Measurements from ENCODE around the gene PNMA1.

Gene PNMA1

DNA sequence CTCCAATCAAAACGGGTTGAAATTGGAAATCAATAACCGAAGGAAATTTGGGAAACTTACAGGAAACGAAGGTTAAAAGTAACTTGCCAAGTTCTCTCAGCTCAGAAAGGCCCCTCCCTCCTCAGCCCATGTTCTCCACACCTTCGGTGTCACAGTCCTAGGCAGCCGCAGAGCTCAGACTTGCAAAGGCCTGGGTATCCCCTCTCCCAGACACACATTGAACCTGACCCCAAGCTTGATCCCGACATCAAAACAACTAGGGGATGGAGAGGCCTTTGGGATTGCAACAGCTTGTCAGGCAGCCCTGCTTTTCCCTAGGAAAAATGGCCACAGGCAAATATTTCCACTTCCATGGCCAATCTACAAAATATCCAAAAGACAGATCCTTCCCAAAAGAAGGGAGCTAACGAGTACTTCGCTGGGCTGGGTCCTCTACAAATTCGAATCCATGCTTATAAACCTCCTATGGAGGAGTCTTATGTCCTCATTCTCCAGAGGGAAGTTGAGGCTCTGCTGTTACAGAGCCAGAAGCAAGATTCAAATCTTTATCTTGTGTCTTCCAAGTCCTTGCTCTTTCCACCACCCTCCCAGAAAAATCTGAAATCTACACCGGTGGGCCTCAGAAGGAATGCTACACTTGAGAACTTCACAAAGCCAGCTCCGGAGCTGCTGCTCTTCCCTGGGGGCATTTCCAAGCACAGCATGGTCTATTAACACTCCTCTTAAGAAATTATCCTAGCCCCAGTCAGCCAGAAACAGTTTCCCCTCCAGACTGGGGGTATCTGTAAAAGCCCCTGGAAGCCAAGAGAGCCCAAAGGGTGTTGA lies 35.7 kb upstream of the PNMA1 start:
- DNase-seq: no peak

DNA sequence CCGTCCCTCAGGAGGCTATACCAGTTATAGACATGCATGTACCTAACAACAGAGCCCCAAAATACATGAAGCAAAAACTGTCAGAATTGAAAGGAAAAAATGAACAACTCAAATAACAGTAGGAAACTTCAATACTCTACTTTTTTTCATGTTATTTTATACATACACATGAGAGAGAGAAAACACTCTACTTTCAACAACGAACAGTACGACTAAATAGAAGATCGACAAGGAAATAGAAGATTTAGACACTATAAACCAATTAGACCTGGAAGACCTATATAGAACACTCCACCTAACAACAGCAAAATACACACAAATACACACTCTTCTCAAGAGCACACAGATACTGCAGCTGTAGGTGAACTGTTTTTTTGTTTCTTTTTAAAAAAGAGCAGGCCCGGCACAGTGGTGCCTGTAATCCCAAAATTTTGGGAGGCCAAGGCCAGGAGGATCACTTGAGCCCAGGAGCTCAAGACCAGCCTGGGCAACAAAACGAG lies 34.7 kb upstream of the PNMA1 start:
- DNase-seq: no peak

DNA sequence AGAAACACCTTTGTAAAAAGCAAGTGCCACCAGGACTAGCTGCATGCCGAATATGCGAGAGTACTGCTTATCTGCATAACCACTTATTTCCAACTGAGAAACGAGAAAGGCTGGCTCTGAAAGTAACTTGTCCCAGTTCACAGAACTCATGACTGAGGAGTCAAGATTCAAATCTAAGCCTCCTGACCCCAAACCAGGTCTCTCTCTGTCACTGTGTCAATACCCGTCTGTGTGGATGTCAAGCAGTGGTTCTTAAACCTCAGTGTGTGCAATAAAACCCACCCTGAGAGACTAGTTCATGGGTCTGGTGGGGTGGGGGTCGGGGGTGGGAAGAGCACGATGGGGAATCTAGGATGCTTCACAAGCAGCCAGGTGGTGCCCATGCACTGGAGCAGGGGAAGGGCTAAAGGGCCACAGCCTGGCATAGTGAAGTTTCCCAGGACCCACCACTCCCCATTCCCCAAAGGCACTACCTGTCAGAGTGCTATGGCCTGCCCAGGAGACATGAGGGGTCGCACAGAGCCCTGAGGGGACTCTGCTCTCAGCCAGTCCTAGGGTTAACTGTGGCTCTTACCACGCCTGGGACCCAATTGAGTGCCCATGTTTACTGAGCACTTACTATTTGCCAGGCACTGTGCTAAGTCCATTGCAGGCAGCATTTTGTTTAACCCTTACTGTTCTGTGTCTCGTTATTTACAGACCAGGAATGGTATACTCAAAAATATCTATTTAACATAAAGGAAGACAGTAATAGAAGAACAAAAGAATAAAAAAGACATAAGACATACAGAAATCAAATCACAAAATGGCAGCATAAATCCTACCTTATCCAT lies 33.4 kb upstream of the PNMA1 start:
- DNase-seq: no peak

DNA sequence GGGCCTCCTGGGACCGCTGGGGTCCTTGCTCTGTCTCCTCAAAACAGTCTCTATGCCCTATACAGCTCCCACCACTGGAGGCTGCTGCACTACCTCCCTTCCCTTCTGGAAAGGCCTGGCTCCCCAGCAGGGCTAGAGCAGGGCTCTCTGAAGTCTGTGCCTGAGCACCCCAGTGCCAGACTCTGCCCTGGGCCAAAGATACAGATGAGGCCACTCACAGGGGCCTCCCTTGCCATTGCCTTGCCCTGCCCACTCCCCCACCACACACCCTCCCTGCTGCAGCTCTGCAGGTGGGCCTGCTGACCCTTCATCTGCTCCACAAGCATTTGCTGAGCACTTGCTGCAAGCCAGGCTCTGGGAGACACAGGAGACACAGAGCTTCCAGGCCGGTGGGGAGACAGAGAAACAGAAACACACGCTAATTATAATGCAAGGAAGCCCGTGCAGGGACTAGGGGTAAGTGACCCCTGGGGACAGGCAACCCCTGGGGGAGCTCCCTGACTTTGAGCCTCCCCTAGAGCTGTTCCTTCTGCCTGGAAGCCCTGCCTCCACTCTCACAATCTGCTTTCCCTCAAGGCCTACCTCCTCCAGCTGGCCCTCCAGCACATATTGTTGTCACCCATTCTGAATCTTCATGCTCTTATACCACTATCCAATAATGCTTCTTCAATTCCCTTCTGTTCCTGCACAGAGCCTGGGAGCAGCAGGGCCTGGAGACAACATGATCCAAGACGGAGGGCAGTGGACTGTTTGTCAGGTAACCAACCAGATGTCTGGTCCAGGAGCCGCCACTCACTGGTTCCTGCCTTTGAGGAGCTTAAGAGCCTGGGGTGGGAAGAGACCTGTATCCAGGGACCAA lies 32.6 kb upstream of the PNMA1 start:
- DNase-seq: no peak

DNA sequence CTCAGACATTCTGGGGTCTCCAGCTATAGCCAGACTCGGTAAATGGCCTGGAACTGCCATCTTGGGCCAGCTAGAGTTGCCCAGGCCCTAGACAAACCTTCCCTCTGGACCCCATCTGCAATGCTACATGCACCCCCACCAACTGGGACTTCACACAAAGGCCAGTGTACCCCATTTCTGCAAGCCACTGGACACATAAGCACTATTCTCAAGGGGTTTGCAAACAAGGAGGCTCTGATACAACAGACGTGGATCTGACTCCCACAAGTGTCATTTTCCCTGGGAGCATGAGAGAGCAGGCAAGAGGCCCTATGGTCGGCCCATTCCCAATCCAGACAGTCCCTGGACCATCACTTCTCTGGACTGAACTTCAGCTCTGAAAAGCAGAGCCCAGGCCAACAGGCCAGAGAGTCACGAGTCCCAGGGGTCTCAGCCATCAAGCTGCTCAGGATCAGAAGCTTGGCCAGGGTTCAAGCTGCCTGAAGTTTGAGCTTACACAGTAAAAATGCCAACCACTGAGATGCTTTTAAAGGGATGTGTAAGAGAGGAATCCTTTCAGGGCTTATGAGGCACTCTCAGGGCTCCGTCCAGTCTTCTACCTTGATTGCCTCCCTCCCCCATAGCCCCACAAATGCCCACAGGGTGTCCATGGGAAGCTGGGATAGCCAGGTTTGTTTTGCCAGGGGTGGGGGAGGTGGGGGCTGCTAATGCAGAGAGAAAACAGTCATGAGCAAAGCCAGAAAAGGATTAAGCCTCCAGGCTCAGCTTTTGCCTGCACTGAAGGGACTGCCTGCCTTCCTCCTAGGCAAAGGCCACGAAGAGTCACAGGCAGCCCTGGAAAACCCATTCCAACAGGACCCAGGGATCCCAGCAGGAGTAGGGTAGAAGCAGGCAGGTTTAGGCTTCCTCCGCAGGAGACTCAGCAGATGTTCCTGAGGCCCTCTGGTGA lies 31.7 kb upstream of the PNMA1 start:
- DNase-seq: no peak

DNA sequence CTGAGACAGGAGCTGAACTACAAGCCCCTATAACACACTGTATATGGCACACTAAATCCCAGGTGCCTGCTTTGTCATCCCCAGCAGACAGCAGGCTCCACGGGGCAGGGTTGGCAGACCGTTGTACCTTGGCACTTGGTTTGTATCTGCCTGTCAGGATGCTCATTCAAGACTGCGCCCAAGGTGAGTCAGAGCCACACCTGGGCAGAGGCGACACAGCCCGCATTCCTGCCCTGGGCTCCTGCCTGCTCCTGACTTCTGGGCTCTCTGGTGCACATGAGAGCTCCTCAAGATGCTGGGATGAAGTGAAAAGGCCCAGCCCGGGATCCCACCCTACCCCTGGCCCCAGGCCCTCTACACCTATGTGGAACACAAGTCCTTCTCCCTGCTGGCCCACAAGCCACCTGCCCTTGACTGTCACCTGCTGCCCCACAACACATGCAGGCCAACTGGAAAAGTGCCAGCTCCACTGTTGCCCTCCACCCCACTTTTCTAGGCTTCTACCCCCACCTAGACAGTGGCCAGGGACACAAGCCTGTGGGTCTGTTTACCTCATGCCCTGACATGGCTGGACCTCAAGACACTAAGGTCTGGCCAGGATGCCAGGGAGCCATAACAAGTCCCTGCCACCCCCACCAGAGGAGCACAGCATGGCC lies 30.8 kb upstream of the PNMA1 start:
- DNase-seq: no peak

DNA sequence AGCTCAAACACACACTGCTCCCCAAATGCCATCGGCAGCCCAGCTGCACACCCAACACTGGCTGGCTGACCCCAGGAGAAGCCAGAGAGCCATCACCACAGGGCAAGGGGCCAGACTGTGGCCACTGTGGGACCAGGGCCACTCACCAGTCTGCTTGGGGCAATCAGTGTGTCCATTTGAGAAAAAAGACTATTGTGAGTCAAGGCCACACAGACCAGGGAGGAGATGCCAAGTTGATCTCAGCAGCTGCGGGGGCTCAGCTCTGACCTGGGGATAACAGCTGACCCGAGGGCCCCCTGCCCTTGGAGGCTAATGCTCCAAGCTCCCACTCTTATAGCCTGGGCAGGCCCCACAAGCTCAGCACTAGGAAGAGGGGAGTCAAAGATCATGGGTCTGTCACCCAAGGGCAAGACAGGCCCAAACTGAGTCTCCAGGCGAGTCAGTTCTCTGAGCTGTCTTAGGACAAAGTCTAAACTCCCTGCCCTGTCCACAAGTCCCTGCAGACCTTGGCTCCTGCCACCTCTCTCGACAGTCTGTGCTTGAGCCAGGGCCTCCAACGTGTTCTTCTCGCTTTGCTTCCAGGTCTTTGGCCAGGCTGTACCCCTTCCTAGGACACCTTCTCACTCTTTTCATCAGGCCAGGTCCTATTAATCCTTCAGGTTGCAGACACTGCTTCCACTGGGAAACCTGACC lies 30.1 kb upstream of the PNMA1 start:
- no peak for DNase-seq

DNA sequence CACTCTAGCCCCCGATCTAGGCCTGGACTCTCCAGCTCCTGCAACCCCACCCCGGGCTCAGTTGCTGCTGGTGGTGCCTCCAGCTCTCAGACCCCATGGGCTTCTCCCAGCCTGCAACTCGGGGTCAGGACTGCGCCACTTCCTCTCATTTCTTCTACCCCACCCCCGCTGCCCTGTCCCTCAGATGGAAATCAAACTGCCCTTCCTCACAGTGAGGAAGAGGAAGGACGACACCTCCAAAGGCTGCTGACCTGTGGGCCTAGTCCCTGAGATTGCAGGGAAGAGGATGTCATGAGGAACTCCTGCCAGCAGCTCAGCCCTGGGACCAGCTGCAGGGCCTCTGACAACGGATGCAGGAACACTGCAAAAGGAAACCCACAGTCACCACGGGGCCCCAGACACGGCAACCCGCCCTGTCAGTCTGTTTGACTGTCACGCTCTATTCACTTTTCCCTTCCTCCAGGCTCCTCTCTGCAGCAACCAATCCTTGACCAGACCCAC lies 29.3 kb upstream of the PNMA1 start:
- no peak for DNase-seq

DNA sequence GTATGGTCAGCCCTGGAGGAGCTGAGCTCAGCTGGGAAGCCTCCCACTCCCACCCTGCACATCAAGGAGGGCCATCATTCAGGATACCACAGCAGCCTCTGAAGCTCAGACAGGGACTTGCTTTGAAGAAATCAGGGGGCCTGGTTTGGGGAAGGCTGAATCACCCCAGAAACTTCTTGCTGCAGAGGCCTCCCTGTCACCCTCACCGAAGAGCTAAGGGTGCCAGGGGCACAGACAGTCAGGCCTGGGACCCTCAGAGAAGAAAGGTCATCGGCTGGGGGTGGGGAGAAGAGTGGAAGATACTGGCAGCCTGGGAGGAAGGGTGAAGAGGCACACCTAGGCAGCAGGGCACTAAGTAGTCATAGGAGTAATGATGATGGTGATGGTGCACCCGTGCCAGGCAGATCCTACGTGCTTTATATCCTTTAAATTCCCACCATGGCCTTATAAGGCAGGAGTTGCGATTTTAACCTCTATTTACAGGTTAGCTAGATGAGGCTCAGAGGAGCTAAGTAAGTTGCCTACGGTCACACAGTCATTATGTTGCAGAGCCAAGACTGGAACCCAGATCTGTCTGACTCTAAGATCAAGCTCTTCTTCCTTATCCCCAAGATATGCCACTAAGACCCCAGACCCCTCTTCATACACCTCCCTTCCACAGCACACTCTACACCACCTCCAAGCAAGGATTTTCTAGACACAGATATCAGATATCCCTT lies 28.5 kb upstream of the PNMA1 start:
- no peak for DNase-seq

DNA sequence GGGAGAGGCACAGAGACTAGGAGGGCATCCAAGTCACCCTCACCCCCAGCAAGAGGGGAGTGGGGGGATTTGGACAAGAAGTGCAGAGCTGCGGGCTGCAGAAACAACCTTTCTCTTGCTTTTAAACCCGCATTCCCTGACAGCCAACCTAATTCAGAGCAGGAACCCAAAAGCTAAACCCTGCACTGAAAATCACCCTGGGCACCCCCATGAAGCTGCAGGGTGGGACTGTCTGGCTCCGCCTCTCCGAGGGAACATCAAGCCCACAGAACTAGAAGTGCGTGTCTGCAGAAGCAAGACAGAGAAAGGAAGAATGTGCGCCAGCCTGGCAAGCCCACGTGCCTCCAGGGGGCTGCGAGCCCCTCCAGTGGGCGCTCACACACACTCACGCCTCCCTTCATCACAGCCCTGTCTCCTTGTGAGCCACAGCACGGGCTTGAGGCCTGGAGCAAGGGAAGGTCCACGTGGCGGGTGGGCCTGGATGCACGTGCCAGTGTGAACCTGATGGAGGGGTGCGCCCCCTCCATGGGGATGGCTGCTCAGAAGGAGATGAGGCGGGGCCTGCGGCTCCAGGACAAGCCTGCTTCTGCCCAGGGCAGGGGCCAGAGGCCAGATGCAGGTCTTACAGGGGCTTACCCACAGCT lies 27.8 kb upstream of the PNMA1 start:
- DNase-seq: no peak

DNA sequence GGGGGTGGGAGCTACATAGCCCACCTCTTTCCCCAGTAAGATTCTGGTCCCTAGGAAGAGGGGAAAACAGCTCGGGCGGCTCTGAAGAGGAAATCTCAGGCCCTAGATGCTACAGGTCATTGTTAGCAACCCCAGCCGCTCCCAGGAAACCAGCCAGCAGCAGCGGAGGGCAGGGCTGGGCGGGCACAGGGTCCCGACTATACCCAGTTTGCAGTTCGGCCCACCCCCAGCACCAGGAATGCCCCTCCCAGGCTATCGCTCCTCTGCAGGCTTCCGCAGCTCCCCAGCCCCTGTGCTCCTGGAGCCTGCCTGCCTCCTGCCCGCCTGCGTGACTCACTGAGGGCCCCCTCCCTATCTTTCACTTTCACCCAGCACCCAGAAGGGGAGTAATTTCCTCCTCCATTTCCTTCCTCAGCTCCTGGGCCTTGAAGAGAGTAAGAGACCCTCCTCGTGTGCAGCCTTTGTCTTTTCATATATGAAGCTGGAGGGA lies 27.2 kb upstream of the PNMA1 start:
- peak; percentile 54 for DNase-seq

DNA sequence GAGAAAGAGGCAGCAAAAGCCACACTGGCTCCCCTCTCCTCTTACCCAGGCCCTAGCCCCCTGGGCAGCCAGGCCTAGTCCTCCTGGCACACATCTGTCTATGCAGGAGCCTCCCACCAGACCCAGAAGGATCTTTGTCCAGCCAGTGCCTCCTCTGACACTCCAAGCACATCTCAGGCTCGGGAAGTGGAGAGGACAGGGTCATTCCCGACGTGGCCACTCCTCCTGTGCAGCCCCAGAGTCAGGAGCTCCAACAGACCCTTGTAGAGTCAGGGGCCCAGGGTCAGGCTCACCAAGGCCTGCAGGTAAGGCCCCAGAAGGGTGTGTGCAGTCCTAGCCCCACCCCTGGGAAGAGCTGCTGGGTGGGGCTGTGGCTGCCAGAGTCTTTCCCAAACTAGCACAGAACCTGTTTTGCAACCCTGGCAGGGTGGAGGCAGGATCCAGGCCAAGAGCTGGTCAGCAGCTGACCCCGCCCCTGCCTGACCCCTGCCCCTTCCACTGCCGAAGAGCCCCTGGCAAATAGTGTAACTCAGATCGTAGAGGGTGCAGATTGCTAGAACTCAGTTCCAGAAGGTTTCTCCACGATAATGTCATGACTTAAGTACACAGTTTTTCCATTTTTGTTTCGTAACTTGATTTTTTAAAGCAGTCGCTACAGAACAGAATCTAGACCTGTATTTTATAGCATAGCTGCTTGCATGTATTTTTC lies 26.6 kb upstream of the PNMA1 start:
- no peak for DNase-seq

DNA sequence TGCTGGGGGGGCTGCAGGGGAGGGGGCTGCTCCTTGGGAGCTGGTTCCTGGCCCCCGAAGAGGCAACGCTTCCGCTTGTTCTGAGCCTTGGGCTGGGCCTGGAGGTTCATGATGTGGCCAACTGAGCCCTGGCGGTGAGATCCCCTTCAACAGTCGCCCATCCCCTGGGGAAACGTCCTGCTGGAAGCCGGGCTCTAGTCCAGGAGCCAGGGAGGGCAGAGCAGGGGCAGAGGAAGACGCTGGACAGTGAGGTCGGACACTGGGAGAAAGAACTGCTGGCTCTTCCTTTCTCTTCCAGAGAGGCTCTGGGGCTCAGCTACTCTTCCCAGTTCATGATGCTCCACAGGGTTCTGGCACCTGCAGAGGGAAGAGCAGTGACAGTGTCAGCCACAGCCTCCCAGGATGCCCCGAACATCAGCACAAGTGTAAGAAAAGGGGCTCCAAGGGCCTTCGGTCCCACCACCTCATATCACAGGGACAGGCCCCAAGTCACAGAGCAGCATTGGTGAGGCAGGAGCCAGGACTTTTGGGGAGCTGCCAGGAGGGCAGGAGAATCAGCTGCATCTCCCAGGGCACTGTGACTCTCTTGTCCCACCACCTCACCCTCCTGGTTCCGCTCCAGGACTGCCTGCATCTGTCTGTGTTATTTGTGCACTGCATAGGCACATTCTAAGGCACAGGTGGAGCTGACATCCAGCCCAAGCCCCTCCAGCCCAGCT lies 25.9 kb upstream of the PNMA1 start:
- DNase-seq: no peak

DNA sequence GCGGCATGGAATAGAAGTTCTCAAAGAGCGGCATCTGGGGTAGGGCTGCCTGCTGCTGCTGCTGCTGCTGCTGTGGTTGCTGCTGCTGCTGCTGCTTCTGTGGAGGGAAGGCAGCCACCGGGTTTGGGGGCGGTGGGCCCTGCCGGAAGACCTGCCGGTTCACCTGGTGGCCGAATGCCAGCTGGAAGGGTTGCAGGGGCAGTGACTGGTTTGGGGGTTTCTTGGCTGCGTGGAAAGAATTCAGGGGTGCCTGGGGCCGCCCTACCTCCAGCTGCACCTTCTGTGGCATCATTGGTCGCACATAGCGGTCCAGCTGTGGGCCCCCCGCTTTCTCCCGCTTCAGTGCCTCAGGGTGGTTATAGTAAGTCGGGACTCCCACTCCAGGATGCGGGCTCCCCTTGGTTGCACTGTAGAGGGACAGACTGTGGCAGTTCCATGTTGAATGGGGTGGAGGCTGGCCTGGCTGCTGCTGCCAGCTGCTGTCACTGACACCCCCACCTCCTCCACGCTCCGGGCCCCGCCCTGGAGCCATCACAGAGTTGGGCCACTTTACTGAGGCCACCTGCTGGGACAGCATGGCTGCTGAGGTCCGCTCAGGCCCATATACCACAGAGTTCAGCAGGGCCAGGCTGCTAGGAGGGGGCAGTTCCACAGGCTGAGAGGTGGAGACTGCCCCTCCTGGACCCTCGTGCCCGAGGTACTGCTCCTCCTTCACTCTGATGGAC lies 25.2 kb upstream of the PNMA1 start:
- DNase-seq: no peak

DNA sequence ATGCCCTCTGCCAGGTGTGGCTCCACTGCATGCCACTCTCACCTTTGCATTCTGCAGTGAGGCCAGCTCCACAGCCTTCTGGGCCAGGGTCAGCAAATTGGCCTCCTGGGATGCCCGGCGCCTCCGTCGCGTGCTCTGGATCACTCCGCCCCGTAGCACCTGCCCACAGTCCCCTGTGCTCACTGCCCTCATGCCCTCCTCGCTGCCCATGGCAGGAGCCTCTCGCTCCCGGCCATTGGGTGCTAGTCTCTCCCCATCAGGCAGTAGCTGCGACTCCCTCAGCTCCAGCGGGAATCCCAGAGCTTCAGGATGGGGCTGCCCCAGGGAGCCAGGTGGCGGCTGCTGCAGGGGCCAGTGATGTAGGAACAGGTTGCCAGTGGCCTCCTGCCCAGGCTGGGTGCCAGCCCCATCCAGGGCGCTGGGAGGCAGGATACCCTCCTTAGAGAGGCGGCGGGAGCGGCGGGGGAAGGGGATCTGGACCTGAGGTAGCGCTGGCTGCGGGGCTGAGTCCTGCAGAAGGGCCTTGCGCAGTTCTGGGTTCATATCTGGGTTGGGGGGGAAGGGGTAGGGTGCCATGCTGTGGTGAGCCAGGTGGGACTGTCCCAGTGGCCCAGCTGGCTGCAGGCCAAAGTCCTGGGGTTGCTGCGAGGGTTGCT lies 24.5 kb upstream of the PNMA1 start:
- no peak for DNase-seq

DNA sequence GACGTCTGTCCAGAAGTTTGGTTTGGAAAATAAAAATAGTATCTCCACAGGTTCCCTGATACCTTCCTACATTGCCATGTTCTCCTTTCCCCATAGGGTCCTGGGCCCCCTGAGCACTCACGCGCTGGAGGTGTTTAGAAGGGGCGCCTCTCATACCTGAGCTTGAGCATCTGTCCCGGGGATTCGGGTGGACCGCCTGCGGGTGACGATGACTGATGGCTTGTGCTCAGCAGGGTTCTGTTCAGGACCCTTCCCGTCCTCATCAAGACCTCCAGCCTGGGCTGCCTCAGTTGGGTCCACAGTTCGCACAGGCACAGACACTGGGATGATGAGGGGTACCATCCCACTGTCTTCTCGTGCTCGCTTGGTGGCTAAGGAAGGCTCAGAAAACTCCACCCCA lies 22.7 kb upstream of the PNMA1 start:
- no peak for DNase-seq
